GM21576 (cell line): ENCODE data around the gene ITGB7.
"Not testable (repeated sequence)": the region's sequence is repeated elsewhere in the genome, so short reads cannot be mapped to it uniquely, and the experiment has no call there.

Experiments used
- ATAC-seq: cut with Tn5 transposase; IDR thresholded peaks from one replicate; pipeline ENCODE4 v1.9.1; 2021; ENCODE audit warnings: mild to moderate bottlenecking, moderate library complexity; ENCODE audit not compliant: unreplicated experiment

Gene ITGB7

DNA sequence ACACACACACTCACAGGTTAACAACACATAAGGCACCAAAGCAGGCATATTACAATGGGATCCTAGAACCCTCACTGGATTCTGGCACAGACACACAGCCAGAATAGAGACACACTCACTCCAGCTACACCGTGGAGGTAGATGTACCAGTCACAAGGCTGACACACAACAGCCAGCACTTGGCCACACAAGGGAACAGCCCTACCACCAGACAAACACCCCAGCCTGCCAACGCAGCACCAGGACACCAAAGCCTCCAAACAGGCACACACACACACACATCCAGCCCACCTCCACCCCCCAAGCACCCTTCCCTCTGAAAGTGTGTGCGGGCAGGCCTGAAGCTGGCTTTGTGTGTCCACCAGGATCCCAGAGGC is 10.9 kb upstream of the ITGB7 start:
- no peak for ATAC-seq

DNA sequence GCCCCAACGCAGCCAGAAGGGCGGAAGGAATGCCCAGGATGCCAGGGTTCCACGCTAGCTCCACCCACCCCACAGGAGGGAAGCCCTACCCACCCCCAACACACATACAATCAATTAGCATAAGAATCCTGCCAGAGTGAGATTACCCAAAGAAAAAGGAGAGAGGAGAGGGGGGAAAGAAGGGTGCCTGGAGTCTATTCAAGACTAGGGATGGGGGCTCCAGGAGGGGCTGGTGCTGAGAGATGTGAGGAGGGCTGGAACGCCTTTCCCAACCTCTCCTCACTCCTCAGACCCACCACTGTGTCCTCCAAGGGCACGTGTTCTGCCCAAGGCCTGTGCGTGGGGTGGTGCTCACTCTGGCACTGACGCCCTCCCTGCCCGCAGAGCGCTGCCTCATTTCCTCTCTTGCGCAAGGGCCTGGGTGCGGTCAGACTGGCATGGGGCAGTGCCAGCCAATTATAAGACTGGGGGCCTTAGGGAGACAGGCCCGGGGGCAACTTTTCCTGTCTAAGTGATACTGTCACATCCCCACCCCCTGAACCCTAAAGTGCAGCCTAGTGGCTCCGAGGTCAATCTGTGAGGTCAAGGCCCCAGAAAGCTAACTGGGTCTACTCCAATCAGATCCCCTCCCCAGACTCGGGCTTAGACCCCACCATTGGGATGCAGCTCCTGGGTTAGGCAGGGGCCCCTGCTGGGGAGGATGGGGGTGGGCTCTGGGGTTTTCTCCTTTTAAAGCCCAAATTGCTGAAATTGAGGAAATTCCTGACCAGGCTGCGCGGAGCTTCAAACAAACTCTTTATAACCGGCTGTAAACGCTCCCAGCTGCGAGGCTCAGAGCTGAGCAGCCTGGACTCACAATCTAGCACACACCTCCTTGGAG is 10.2 kb upstream of the ITGB7 start:
- ATAC-seq = no peak

DNA sequence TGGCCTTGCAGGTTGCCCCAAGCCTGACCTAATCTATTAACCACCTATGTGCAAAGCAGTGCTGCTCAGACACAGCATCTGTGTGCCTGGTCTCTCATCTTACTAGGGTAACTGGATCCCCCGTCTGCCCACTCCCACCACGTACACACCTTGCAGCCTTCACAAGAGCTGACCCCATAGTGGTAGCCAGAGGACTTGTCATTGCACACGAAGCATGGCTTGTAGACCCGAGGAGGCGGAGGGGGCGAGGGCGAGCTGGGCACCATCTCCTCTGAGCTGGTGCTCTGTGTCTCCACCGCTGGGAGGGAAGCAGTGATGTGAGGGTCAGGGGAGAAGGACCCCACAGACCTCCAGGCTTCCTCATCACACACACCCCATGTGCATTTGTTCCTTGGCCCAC is 8.4 kb upstream of the ITGB7 start:
- ATAC-seq = no peak

DNA sequence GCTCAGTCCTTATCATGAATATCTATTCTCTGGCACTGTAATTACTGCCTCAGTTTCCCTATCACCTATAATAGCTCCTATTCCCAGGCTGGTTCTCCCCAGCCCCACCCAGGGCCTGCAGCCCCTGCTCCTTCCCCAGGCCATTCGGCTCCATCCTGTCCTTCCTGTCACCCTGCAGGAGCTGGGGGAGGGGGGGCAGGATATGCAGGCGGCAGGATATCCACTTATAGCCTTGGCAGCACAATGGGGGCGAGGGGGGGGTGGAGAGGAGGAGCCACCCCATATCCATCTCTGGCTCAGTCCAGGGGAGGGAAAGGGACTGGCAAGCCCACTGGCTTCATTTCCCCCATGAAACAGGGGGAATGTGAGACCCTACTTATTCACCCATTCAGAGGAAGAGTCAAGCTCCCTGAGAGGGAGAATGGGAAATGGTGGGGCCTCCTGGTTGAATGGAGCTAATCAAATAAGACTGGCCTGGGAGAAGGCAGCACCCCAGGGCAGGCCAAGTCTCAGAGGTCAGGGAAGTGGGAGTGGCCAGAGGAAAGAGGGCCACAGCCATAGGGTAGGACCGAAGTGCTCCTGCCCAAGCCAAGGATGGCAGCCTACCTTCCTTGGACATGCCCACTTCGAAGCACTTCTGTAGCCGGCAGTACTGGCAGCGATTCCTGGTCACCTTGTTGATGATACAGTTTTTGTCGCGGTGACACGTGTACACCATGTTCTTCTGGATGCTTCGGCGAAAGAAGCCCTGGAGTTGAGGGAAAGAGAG is 7.8 kb upstream of the ITGB7 start:
- ATAC-seq = no peak

DNA sequence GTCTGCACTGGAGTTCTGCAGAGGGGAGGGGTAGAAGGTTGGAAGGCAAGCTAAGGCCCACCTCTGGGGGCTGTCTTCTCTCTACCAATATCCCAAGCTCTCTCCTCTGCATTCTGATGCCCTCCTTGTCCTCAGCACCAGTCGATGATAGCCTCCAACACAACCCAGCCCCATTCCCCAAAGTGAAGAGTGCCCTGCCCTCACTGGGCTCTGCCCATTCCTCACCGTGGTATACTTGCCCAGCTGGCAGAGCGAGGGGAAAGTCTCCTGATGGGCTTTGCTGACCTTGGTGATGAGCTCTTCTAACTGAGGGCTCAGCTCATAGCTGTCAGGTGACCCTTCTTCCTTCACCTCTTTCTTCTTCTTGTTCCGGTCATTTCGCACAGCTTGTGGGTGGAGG is 7.2 kb upstream of the ITGB7 start:
- no peak for ATAC-seq

DNA sequence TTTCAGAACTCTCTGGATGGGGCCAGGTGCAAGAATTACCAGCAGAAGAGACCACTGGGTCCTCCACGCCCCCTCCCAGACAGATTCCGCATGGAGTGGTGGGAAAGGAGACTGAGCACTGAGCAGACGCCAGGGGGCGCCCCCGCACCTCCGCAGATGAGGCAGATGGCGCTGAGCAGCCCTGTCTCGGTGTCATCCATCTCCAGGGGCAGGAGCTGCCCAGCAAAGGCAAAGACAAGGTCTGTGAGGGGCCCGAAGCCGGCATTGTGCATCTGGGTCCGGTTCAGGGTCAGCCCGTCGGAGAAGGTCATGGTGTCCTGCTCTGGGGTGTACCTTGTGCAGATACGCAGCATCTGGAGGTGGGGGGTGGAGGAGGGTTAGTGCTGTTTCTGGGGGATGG is 6.3 kb upstream of the ITGB7 start:
- ATAC-seq = no peak

DNA sequence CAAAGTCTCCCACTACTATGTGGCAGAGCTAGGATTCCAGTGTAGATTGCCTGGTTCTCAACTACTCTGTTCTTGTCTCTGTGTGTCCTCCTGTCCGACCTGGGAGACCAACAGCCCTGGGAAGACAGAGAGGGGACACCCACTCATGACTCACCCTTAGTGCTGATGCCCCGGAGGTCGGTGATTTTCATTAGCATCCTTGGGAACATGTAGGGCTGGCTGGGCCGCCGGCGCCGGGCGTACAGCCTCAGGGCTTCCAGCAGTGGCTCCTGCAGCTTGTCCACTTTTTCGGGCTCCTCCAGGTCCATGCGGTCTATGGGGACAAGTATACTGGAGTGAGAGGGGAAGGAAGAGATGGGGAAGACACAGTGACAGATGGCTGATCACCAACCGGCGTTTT is 5.9 kb upstream of the ITGB7 start:
- ATAC-seq = no peak

DNA sequence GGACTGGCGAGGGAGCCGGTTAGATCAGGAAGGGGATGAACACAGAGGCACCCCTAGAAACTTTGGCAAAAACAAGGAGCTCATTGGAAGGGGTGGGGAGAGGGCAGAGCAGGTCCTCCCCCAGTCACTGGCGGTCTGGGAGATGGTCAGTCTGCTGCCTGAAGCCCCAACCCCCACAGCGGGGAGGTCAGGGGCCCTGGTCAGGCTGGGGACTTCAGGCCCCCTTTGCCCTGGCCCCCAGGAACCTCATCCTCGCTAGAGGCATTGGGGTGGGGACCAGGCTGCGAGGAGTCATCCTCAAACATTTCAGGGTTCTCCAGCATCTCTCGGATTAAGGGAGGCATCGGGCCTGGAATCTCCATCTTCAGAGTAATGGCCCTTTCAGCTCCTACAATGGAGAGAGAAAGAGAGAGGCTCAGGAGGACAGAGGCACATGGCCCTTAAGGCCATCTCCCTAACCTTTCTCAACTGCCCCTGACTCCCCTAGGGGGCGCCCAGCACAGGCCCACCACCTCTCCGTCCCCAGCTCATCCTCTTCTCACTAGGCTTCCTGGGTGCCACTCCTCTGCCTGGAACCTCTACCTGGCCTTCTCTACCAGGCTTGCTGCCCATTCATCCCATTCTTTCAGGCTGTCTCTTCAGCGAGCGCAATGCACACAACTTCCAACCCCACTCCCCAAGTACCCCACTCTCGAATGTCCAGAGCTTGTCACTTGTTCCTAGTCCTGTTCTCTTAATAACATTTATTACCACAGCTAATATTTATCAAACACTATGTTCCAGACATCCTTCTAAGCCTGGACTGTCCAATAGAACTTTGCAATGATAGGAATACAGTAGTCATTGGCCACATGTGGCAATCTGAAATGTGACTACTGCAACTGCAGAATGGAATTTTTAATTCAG is 4.7 kb upstream of the ITGB7 start:
- ATAC-seq = no peak

DNA sequence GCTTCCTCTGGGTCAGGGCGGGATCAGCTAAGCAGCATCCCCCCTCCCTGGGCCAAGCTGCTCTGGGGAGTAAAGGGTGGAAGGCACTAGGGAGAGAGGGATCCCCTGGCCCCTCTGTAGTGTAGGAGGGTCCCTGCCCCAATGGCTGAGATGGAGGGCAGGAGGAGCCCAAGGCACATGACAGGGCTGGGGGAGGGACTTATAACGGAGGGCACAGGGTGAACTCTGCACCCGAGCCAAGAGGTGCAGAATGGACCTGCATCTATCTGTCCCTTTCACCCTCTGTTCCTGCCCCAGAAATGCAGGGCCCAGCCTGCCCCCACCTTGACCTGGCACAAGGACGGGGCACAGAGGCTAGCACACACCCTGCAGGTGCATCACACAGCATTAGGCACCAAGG is 3.8 kb upstream of the ITGB7 start:
- ATAC-seq = no peak

DNA sequence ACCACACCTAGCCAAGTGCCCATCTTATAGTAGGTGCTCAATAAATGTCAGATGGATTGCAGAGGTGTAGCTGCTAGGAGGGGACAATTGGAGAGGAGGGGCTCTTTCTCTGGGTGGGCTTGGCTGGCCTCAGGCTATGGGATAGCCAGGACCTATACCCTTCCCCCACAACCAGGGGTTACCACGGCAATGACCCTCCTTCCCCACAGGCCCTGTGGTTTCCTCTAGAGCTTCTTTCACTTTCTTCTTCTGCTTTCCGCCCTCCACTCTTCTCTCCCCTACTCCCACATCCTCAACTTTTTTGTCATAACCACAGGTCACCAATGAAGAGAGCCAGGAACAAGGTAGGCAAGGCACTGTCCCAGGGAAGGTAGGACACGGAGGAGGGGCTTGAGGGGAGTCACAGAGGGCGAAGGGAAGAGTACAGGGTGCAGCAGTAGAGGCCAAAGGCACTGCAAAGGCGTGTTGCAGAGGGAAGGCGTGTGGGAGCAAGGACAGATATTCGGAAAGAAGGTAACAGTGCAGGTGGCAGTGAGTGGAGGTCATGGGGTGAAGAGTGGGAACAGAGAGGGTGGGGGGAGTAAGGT is 1.9 kb upstream of the ITGB7 start:
- peak; percentile 37 for ATAC-seq

DNA sequence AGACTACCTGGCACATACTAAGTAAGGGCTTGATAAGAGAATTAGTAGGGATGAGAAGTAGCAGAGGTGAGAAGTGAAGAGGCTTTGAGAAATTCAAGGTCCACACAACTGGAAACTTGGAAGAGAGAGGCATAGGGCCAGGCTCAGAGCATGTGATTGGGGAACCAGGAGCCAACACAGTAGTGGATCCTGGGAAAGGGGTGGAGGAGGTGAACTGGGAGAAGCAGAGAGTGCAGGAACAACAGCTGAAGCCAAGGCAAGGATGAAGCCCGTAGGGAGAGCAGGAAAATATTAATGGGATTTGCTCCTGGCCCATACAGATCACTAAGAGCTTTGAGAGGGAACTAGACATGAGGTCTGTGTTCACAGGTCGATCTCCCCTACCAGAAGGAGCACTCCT is 1.4 kb upstream of the ITGB7 start:
- no peak for ATAC-seq

DNA sequence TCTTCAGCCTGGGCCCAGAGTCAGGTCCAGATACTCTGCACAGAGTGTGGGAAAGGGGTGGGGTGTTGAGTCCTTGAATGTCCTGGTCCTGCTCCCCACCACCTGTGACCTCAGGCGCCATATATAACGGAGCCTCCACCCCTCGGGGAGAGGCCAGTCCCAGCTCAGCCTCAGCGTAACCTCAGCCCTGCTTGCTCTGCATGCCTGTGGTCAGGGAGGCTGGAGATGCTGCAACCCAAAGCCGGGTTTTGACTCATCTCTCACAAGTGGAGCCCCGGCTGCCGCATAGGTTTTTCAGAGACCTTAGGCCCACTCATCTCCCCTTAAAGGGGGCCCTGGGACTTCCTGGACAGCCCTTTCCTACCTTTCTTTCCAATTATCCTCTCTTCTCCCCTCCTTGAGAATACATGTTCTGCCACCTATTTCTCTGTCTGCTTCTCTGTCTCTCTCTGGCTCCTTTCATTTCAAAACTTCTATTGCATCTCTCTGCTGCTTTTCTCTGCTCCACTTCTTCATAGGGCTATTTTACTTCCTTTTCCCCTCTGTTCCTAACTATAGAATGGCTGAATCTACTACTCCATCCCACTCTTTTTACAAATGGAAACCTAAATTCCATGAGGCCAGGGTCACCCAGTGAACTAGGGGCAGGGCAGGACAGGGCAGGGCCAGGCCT is 1.2 kb downstream of the ITGB7 start:
- peak; percentile 63 for ATAC-seq

DNA sequence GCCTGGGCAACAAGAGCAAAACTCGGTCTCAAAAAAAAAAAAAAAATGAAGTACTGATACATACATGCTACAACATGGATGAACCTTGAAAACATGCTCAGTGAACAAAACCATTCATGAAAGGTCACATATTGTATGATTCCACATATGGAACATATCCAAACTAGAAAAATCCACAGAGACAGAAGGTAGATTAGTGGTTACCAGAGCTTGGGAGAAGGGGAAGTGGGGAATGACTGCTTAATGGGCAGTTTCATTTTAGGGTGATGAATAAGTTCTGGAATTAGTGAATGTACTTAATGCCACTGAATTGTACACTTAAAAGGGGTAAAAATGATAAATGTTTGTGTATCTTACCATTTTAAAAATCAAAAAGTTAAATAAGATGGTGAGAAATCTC is 2.7 kb downstream of the ITGB7 start:
- ATAC-seq = no peak

DNA sequence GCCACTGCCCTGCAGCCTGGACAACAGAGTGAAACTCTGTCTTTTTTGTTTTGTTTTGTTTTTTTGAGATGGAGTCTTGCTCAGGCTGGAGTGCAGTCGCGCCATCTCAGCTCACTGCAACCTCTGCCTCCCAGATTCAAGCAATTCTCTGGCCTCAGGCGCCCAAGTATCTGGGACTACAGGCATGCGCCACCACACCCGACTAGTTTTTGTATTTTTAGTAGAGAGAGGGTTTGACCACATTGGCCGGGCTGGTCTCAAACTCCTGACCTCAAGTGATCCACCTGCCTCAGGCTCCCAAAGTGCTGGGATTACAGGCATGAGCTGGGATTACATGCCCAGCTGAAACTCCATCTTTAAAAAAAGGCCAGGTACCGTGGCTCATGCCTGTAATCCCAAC is 4.7 kb downstream of the ITGB7 start:
- ATAC-seq = not testable (repeated sequence)

DNA sequence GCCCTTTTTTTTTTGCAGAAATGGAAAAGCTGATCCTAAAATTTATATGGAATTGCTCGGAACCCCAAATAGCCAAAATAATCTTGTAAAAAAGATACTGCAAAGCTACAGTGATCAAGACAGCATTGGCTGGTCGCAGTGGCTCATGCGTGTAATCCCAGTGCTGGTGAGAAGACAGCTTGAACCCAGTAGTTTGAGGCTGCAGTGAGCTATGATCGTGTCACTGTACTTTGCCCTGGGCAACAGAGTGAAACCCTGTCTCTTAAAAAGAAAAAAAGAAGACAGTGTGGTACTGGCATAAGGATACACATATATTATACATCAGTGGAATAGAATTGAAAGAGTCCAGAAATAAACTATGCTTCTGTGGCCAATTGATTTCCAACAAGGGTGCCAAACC is 5.4 kb downstream of the ITGB7 start:
- no peak for ATAC-seq

DNA sequence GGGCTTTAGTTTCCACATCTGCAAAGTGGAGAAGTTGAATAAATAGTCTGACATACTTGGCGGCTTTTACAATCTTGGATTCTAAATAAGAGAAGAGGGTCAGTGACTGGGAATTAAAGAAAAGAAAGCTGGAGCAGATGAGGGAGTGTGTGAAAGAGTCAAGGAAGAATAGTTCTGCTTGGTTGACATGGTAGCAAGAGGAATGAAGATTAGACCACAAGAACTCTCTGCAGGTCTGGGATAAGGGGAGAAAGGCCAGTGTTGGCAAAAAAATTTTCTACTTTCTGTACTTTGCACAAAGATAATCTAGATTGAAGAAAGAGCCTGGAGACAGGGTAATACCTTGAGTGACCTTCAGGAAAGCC is 5.9 kb downstream of the ITGB7 start:
- ATAC-seq = no peak

DNA sequence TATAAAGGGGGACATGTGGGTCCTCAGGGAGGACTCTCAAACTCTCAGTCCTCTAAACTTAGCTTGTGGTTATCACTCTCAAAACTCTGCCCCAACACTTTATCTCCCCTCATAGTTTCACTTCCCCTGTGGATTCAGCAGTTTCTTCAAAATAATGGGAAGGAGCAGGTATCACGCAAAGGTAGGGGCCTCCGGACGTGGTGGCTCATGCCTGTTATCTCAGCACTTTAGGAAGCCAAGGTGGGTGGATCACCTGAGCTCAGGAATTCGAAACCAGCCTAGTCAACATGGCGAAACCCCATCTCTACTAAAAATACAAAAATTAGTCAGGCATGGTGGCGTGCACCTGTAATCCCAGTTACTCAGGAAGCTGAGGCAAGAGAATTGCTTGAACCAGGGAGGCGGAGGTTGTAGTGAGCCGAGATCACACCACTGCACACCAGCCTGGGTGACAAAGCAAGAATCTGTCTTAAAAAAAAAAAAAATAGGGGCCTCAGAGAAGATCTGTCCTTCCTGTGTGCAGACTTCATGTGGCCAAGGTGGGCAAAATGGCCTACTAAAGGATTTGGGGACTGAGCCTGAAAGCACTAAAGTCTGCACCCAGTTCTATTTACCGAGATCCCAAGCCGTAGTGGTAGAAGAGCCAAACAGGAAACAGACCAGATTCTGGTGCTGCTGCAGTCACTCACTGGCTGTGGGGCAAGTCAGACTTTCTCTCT is 6.4 kb downstream of the ITGB7 start:
- ATAC-seq = peak; percentile 48

DNA sequence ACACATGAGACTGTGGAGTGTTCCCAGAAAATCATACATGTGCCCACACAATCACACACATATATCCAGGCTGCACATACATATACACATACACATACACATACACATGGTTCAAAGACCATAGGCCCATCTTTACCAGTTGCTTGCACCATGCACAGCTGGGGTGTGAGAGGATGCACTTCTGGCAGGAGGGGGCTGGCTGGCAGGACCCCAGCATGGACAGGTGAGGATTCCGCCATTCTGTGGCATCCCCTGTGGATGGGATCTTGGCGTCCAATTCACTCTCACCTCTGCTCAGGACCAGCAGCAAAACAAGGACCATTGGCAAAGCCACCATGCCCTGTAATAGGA is 7.0 kb downstream of the ITGB7 start:
- ATAC-seq = peak; percentile 20

DNA sequence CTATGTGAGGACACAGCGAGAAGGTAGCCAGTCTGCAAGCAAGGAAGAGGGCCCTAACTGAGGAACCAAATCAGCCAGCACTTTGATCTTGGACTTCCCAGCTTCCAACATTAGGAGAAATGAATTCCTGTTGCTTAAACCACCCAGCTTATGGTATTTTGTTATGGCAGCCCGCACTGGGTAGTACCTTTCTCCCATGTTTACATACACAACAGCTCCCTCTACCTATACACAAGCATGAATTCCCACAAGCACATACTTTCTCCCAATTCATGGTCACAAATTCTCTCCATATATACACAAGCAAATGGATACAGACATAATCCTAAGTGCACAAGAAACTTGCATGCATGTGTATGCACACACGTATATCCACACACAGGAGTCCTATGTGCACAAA is 7.4 kb downstream of the ITGB7 start:
- ATAC-seq = no peak
